Panc1 (cell line): ENCODE results near the gene NRAS. TPM values are rescaled to one million over a fixed set of nuclear protein-coding genes. Genes with fewer than 3 reads are reported as not detected.

Experiments
- ATAC-seq: fragments of 200-7000 bp; cut with Tn5 transposase; 2 replicates; pipeline ENCODE4 v1.9.1; 2020; ENCODE audit warnings: mild to moderate bottlenecking, moderate library complexity
- BruUV-seq: library from RNA; stranded (reverse); fragments of 400-500 nt; replicated peaks from 2 replicates; lab custom pipeline; 2021; lab: Mats Ljungman, UMichigan
- CTCF ChIA-PET: fragments of 300-600 bp; sonication (Branson Sonifier 250); formaldehyde crosslinking; loops from one replicate; lab custom pipeline; 2022; ENCODE audit warnings: antibody characterized with exemption; lab: Charles Lee
- POLR2A ChIA-PET: fragments of 300-600 bp; sonication (Branson Sonifier 250); formaldehyde crosslinking; loops from one replicate; lab custom pipeline; 2022; ENCODE audit warnings: antibody characterized with exemption; lab: Charles Lee
- DNase-seq: peaks from one replicate; pipeline ENCODE4 v3.0.0-alpha.2; 2010; ENCODE audit warnings: low read depth, low spot score
- H3K27ac ChIP-seq: 2 replicates; pipeline ENCODE4 v1.5.1; 2011; ENCODE audit warnings: mild to moderate bottlenecking, low read length, inconsistent platforms
- H3K27me3 ChIP-seq: fragments of 200-500 bp; sonication (Bioruptor generic); 2 replicates; pipeline ENCODE4 v1.6.0; 2014; ENCODE audit warnings: low read length, inconsistent platforms; ENCODE audit not compliant: control insufficient read depth, insufficient read depth
- H3K36me3 ChIP-seq: fragments of 200-500 bp; sonication (Bioruptor generic); 2 replicates; pipeline ENCODE4 v1.5.1; 2014; ENCODE audit warnings: inconsistent platforms, mild to moderate bottlenecking, low read length, moderate library complexity; ENCODE audit not compliant: control insufficient read depth, insufficient read depth
- H3K4me1 ChIP-seq: 2 replicates; pipeline ENCODE4 v1.5.1; 2011; ENCODE audit warnings: inconsistent platforms, mild to moderate bottlenecking, low read length, moderate library complexity; ENCODE audit not compliant: control insufficient read depth, insufficient read depth
- H3K4me3 ChIP-seq, 2 experiments: 2 replicates each; pipeline ENCODE4 v1.5.1; 2011 to 2012; ENCODE audit warnings: low read depth in 2 of 2, low read length in 2 of 2, mild to moderate bottlenecking in 2 of 2, inconsistent platforms in 1 of 2, moderate library complexity in 1 of 2
- H3K9me3 ChIP-seq: fragments of 200-500 bp; sonication (Bioruptor generic); 2 replicates; pipeline ENCODE4 v1.5.1; 2014; ENCODE audit warnings: low read depth, mild to moderate bottlenecking, inconsistent platforms, low read length, moderate library complexity; ENCODE audit not compliant: control insufficient read depth, insufficient read depth
- CTCF ChIP-seq: fragments of 450-650 bp; IDR thresholded peaks from 2 replicates; pipeline ENCODE4 v1.5.1; 2017; ENCODE audit warnings: mild to moderate bottlenecking
- POLR2AphosphoS5 ChIP-seq: IDR thresholded peaks from 2 replicates; pipeline ENCODE4 v1.6.1; 2012; ENCODE audit warnings: mild to moderate bottlenecking, low read depth, low read length, moderate library complexity
- SIN3A ChIP-seq: IDR thresholded peaks from 2 replicates; pipeline ENCODE4 v1.6.1; 2012; ENCODE audit warnings: low read depth, mild to moderate bottlenecking, low read length, moderate library complexity, borderline replicate concordance; ENCODE audit not compliant: insufficient read depth
- TCF7L2 ChIP-seq: IDR thresholded peaks from 2 replicates; pipeline ENCODE4 v1.6.1; 2011; ENCODE audit warnings: mild to moderate bottlenecking, low read depth, low read length, inconsistent platforms
- in situ Hi-C: cut with HindIII; loops from 2 replicates; pipeline ENCODE4 v1.10.0; 2016; ENCODE audit warnings: low sequenced_read_pairs, low pct_unique_long_range_greater_than_20kb
- intact Hi-C: fragments of 100-400 bp; cut with micrococcal nuclease; formaldehyde crosslinking; loops from one replicate; pipeline ENCODE4 v1.10.0; 2022; ENCODE audit not compliant: unreplicated experiment
- total RNA-seq: library from RNA; stranded (reverse); gene quantifications from one replicate; pipeline ENCODE4 v1.2.1, GENCODE V29; 2021; ENCODE audit not compliant: unreplicated experiment
- TF ChIP-seq, protein P1 (sequence below), 2 experiments: IDR thresholded peaks; 2 replicates each; pipeline ENCODE4 v1.6.1; 2011 to 2012; ENCODE audit warnings: low read depth in 2 of 2, control low read depth in 1 of 2, low read length in 1 of 2, mild to moderate bottlenecking in 1 of 2, moderate library complexity in 1 of 2; ENCODE audit not compliant: insufficient read depth in 1 of 2

The NRAS gene
- total RNA-seq, 1 experiment from 2014 or later, result 50.2 TPM

GRCh38 chr1:114688526-114688925, 28.0 kb downstream of the NRAS start:
- no TSS peak for BruUV-seq
- Histone ChIP-seq H3K36me3 (no peaks in the 10 kb centered on the region), H3K27me3 (peaks cover 2% of the 10 kb centered on the region), H3K9me3 (no peaks in the 10 kb centered on the region), H3K4me1 (no peaks in the 10 kb centered on the region), H3K27ac (no peak overlapping the region), H3K4me3 (no peak overlapping the region)
- intact Hi-C loops (no loop called here), in situ Hi-C loops (no loop called here)
- ChIA-PET CTCF (no interaction called here), POLR2A (no interaction called here)
- no peak for ATAC-seq
- TF ChIP-seq, protein P1, sequence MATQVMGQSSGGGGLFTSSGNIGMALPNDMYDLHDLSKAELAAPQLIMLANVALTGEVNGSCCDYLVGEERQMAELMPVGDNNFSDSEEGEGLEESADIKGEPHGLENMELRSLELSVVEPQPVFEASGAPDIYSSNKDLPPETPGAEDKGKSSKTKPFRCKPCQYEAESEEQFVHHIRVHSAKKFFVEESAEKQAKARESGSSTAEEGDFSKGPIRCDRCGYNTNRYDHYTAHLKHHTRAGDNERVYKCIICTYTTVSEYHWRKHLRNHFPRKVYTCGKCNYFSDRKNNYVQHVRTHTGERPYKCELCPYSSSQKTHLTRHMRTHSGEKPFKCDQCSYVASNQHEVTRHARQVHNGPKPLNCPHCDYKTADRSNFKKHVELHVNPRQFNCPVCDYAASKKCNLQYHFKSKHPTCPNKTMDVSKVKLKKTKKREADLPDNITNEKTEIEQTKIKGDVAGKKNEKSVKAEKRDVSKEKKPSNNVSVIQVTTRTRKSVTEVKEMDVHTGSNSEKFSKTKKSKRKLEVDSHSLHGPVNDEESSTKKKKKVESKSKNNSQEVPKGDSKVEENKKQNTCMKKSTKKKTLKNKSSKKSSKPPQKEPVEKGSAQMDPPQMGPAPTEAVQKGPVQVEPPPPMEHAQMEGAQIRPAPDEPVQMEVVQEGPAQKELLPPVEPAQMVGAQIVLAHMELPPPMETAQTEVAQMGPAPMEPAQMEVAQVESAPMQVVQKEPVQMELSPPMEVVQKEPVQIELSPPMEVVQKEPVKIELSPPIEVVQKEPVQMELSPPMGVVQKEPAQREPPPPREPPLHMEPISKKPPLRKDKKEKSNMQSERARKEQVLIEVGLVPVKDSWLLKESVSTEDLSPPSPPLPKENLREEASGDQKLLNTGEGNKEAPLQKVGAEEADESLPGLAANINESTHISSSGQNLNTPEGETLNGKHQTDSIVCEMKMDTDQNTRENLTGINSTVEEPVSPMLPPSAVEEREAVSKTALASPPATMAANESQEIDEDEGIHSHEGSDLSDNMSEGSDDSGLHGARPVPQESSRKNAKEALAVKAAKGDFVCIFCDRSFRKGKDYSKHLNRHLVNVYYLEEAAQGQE (IDR thresholded peaks at IDR 0.05; ENCODE audit: insufficient read depth in 1 of 2, low read depth in 2 of 2, low read length in 1 of 2), result no peak
- no peak for TF ChIP-seq TCF7L2
- TF ChIP-seq CTCF, result no peak
- no peak for TF ChIP-seq SIN3A
- no peak for TF ChIP-seq POLR2AphosphoS5
- DNase-seq, result no peak

- H3K4me1 ChIP-seq, result no peaks in the 10 kb centered on the region
- no TSS peak for BruUV-seq
- ATAC-seq (no peak), DNase-seq (no peak)
- CTCF ChIA-PET, result no interaction called here
- H3K27ac ChIP-seq, result no peak overlapping the region
- H3K36me3 ChIP-seq, result no peaks in the 10 kb centered on the region
- peaks cover 2% of the 10 kb centered on the region for H3K27me3 ChIP-seq
- TF ChIP-seq, protein P1 (IDR thresholded peaks at IDR 0.05; ENCODE audit: insufficient read depth in 1 of 2, low read depth in 2 of 2, low read length in 1 of 2), result no peak
- TF ChIP-seq TCF7L2, result no peak
- TF ChIP-seq CTCF, result no peak
- no peak for TF ChIP-seq SIN3A
- no peak for TF ChIP-seq POLR2AphosphoS5
- H3K9me3 ChIP-seq, result no peaks in the 10 kb centered on the region
- intact Hi-C loops, result no loop called here
- POLR2A ChIA-PET, result no interaction called here
- H3K4me3 ChIP-seq, result no peak overlapping the region
- in situ Hi-C loops, result no loop called here
Measured at GRCh38 chr1:114685851-114686250, 30.7 kb downstream of the NRAS start.
